GM19099 (cell line): ENCODE measurements around the gene LMTK2.

Source experiments
- POLR2A ChIP-seq: IDR thresholded peaks from 3 replicates; pipeline ENCODE4 v1.6.1; 2011; ENCODE audit warnings: low read depth; ENCODE audit not compliant: insufficient read length; ENCODE audit errors: extremely low read depth

LMTK2 gene

GRCh38 chr7:98091061-98091460 lies 15.6 kb upstream of the LMTK2 start:
- TF ChIP-seq POLR2A, result no peak

GRCh38 chr7:98091523-98091922 lies 15.1 kb upstream of the LMTK2 start:
- no peak for TF ChIP-seq POLR2A

GRCh38 chr7:98097042-98097645 lies 9.5 kb upstream of the LMTK2 start:
- TF ChIP-seq POLR2A, result no peak

- no peak for TF ChIP-seq POLR2A
These were observed 6.6 kb upstream of the LMTK2 start for GRCh38 chr7:98100088-98100487.

- TF ChIP-seq POLR2A, result no peak
These were observed 4.5 kb upstream of the LMTK2 start for GRCh38 chr7:98102170-98102569.

GRCh38 chr7:98105942-98106544 lies 619 bp upstream of the LMTK2 start:
- no peak for TF ChIP-seq POLR2A

GRCh38 chr7:98107313-98107721 lies 655 bp downstream of the LMTK2 start:
- no peak for TF ChIP-seq POLR2A

- no peak for TF ChIP-seq POLR2A
These were observed 3.8 kb downstream of the LMTK2 start for GRCh38 chr7:98110249-98111022.

GRCh38 chr7:98112077-98112476 lies 5.4 kb downstream of the LMTK2 start:
- TF ChIP-seq POLR2A, result no peak

GRCh38 chr7:98115746-98116525 lies 9.3 kb downstream of the LMTK2 start:
- TF ChIP-seq POLR2A, result no peak

- TF ChIP-seq POLR2A, result no peak
These were observed 10.2 kb downstream of the LMTK2 start for GRCh38 chr7:98116656-98117461.

- no peak for TF ChIP-seq POLR2A
These were observed 12.7 kb downstream of the LMTK2 start for GRCh38 chr7:98119256-98119918.

GRCh38 chr7:98120559-98120958 lies 13.9 kb downstream of the LMTK2 start:
- TF ChIP-seq POLR2A, result no peak

GRCh38 chr7:98123365-98123696 lies 16.7 kb downstream of the LMTK2 start:
- TF ChIP-seq POLR2A, result no peak
